Articular chondrocyte of knee joint (primary cell): ENCODE results near the gene TMEM91. TPM values are rescaled to one million over a fixed set of nuclear protein-coding genes. Genes with fewer than 3 reads are reported as not detected.

ENCODE experiments used
- total RNA-seq: library from RNA; depleted of rRNA; stranded (reverse); fragments of >200 nt; gene quantifications from 2 replicates; pipeline ENCODE4 v1.2.3, GENCODE V29; 2012

Gene TMEM91
- total RNA-seq = 8.8 and 9.5 TPM in 2 replicates

DNA sequence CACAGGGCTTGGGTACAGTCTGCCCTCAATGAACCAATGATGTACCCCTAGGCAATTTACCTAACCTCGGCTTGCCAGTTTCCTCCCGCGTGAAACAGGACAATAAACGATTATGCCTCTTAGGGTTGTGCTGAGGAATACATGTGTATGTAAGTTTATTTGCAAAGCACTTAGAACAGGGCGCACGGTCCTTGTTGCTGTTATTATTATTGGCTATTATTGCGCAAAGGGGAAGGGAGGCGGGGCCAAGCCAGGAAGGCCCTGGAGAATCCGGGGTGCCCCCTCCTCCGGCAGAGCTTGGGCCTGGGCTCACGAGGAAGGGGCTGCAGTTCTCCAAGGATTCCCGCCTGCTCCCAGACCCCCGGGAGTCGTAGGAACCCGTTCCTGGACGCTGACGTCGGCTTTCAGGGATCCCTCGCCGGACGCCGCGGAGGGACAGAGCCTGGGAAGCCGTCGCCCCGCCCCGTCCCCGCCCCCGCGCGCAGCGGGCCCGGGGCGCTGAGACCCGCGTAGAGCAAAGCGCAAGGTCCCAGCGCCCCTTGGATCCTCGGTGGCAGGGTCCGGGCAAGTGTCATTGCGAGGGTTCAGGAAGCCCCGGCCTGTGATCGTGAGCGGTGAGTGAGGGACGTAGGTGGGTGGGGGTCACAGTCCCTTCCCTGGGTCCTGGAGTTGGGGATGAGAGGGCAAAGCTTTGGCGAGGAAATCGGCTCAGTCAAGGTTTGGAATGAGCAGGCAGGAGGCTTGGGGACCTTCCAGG lies at the start of gene TMEM91:
TMEM91 (plus strand) TSS at position 293 of the 757 bp plus-strand sequence. CDS start 1,777 bp downstream, outside the sequence.

DNA sequence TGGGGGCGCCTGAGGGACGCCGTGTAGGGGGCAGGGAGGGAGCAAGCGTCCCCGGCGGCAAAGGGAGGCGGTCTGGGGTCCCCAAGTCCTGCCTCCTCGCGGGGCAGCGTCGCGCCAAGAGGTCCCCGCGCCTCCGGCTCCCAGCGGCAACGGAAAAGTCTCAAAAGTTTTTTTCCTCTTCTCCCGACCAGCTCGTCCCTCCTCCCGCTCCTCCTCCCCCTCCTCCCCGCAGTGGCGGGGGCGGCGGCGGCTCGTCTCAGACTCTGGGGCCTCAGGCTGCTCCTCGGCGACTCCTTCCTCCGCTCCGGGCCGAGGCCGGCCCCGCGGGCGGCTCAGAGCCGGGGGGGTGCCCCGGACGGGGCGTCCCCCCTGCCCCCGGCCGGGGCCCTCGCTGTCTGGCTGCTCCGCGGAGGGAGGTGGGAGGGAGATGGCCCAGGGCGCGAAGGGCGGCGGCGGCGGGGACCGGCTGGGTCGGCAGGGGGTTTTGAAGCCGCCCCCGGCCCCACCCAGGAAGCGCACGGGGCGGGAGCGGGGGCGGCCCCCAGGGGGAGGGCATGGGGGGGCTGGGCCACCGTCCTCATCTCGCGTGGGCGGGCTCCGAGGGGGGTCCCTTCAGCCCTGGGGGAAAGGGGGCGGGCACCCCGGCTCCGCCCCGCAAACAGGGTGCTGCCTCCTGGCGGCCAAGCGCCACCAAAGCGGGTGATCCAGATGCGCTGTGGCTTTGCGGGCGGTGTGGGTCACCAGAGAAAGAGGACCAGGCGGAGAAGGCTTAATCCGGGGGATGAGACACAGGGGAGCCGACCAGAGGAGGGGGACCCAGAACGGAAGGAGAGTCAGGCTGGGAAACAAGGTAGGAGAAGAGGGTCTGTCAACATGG lies 22.6 kb upstream of the TMEM91 start, which contains the start of gene TGFB1:
TGFB1 (minus strand) TSS at position 457 of the 877 bp plus-strand sequence. CDS start 878 bp downstream, outside the sequence.

DNA sequence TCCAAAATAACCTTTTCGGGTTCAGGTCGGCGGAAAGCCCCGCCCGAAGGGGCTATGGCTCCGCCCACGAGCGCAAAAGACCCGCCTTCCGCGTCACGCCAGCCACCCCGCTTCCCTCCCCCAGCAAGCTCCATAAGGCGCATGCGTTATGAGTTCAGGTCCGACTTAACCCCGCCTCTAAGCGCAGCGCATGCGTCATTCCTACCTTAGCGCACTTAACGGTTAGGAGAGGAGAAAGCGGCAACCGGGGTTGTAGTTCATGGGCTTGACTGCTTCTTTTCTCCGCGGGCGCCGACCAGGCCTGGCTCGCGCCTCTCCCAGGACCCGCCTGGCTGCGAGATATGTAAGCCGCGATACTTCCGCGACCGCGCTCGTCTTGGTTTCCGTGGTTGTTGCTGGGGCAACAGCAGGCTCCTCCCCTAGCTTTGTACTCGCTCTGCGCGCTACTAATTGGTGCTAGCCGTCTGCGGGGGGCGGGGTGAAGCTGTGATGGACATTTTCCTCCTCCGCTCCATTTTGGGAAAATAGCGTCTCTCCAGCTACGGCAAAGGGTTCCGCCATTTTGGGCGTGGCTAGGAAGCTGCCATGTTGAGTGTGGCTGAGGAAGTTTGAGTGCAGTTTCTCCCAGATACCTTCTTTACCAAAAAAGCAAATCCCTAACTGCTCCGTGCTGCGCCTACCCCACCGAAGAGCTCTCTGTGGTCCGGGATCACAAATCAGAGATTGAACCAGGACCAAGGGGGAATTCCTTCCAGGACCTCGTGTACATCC lies 12.4 kb upstream of the TMEM91 start, which contains the start of gene B9D2:
B9D2 (minus strand) TSS at position 397 of the 771 bp plus-strand sequence. CDS start 630 bp downstream, outside the sequence.

DNA sequence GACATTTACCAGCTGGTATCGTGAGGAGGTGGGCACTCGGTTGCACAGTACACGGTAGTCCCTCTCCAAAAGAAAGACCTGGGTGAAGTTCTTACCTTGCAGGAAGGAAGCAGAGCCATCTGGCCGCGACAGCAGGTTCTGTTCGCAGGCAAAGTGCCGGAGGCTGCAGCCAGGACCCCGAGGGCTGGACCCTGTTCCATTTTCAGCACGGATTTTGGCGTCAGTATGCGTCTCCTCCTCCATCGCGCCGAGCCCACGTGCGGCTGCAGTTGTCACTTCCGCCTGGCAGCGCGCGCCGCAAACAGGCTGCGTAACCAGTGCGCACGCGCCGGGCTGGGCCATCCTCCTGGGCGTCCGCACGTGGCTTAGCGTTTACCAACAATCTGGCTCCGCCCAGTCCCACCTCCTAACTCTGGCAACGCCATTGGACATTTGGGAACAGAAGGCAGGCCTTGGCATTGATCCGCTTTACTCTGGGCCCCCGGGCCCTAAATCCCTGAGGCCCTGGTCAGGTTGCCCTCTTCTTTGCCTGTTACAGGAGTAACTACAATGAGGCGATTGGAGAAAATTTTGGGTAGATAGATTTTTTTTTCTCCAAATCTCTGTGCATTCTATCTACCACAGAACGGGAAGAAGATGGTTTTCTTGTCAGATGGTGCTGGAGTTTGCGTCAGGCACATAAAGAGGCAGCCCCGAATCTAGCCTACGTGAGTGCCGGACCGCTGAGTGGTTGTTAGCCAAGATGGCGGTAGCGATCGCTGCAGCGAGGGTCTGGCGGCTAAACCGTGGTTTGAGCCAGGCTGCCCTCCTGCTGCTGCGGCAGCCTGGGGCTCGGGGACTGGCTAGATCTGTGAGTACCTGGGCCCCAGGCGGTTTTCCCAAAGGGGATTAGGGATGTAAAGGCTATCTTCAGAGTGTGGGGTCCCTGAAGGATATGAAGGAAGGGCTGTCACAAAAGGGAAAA lies 21.0 kb downstream of the TMEM91 start, which contains the start of the genes BCKDHA and EXOSC5:
BCKDHA (plus strand) TSS at position 733 of the 964 bp plus-strand sequence; CDS start at position 743, 10 bp downstream.
EXOSC5 (minus strand) TSS at position 274 of the 964 bp plus-strand sequence; CDS start at position 243, 31 bp downstream.

DNA sequence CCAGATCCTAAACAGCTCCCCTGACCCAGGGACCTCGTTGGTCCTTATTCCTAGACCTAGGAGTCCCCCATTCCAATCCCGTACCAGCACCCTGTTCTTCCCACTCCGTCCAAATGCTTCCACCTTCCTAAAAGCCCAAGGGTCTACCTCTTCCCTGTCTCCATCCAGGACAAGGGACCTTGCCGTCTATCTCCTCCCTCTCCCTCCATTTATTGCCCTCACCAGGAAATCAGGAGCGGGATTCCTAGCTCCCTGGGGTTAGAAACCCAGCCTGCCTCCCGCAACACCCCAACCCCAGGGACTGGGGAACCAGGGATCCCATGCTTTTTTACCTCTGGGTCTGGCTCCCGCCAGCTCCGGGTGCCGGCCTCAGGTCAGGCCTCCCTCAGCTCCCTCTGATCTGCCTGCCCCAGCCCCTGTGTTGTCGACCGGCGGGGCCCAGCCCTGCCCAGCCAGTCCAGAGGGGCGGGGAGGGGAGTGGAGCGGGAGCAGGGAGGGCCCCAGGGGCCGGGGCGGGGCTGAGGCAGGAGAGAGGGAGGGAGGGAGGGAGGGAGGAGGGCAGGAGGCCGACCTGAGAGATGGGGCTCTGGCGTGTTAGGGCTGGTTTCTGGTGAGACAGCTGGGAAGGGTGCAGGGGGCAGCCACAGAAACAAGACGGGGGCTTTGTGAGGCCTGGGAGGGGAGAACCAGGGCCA lies 50.8 kb downstream of the TMEM91 start, which contains the start of gene B3GNT8:
B3GNT8 (minus strand) TSS at position 423 of the 695 bp plus-strand sequence. CDS start 596 bp downstream, outside the sequence.

Other genes with a start within 250 kb of the TMEM91 start
- 0.11 TPM in 1 of 2 replicates, not detected in the other for gene CYP2S1, start 183.3 kb upstream of the TMEM91 start, total RNA-seq
- gene AXL, start 157.3 kb upstream of the TMEM91 start, total RNA-seq = 351 and 401 TPM in 2 replicates
- gene HNRNPUL1, start 112.2 kb upstream of the TMEM91 start, total RNA-seq = 102 and 122 TPM in 2 replicates
- gene CCDC97, start 66.4 kb upstream of the TMEM91 start, total RNA-seq = 10.8 and 13.7 TPM in 2 replicates
- gene TGFB1, start 22.6 kb upstream of the TMEM91 start, total RNA-seq = 13.7 and 13.8 TPM in 2 replicates
- gene B9D2, start 12.4 kb upstream of the TMEM91 start, total RNA-seq = 4.6 and 6.6 TPM in 2 replicates
- 6.5 and 7.7 TPM in 2 replicates for gene EXOSC5, start 20.8 kb downstream of the TMEM91 start, total RNA-seq
- 16.3 and 20.6 TPM in 2 replicates for gene BCKDHA, start 21.3 kb downstream of the TMEM91 start, total RNA-seq
- gene B3GNT8, start 50.8 kb downstream of the TMEM91 start, total RNA-seq = 1.6 and 1.8 TPM in 2 replicates
- gene DMAC2, start 63.4 kb downstream of the TMEM91 start, total RNA-seq = 28.6 and 29.4 TPM in 2 replicates
- gene ERICH4, start 66.6 kb downstream of the TMEM91 start, total RNA-seq = not detected in 2 replicates
- gene CEACAM21, start 199.6 kb downstream of the TMEM91 start, total RNA-seq = not detected in 2 replicates